H1 (cell line): Measurements from ENCODE around the gene DYRK1A. TPM values are rescaled to one million over a fixed set of nuclear protein-coding genes. Genes with fewer than 3 reads are reported as not detected.

ENCODE experiments used
- CTCF ChIP-seq, 3 experiments: IDR thresholded peaks; 1 replicate in 2 of 3; 2 replicates in 1 of 3; pipeline versions ENCODE4 v1.5.1 to v1.6.1; 2011; ENCODE audit warnings: low read length in 3 of 3, mild to moderate bottlenecking in 3 of 3, inconsistent platforms in 2 of 3, low read depth in 1 of 3, moderate library complexity in 1 of 3; ENCODE audit not compliant: insufficient read depth in 1 of 3; ENCODE audit errors: control extremely low read depth in 1 of 3
- polyA plus RNA-seq, 7 experiments: library from polyadenylated mRNA; depleted of rRNA in 3 of 7; stranded (reverse) in 5 of 7; unstranded in 2 of 7; fragments of >200 nt in 5 of 7; fragments of 200-250 nt in 2 of 7; gene quantifications; 1 replicate in 5 of 7; 2 replicates in 1 of 7; 4 replicates in 1 of 7; pipeline versions ENCODE4 v1.2.1 to v1.2.3, GENCODE V29; 2011 to 2013; ENCODE audit warnings: missing spikeins in 2 of 7, mixed read lengths in 2 of 7
- total RNA-seq: library from RNA; stranded (reverse); fragmentation: NEBNext Ultra II Directional; extraction: Animal tissue kit (Norgen Biotek cat#: 25700); gene quantifications from 2 replicates; pipeline ENCODE4 v1.2.1, GENCODE V29; 2021

The DYRK1A gene
- total and polyA plus RNA-seq, 2 of the 8 experiments (the other 6 are each of a cell fraction or from before 2014, with no cell fraction given) = 61.1 to 62.2 TPM

- no peak for TF ChIP-seq CTCF (IDR thresholded peaks at IDR 0.05; ENCODE audit: control extremely low read depth in 1 of 3, insufficient read depth in 1 of 3, low read depth in 1 of 3, low read length in 3 of 3)
Observed at GRCh38 chr21:37462087-37462861, 95.7 kb downstream of the DYRK1A start (continued).
